ENCODE measurements around the gene ZNF573. TPM values are rescaled to one million over a fixed set of nuclear protein-coding genes. Genes with fewer than 3 reads are reported as not detected.
A peak's percentile ranks its signal among the peaks of the same experiment; 100 is the strongest.
"Not testable (repeated sequence)": the region's sequence is repeated elsewhere in the genome, so short reads cannot be mapped to it uniquely, and the experiment has no call there.

The ZNF573 gene
- 1 to 10 TPM; 7.7 to 7.9 TPM for total RNA-seq

- Mint-ChIP-seq H3K27ac (peak within 1 kb of the TSS; percentile 96), H3K4me3 (peak within 1 kb of the TSS; percentile 88), H3K27me3 (no peaks in the 10 kb centered on the region), H3K36me3 (ENCODE audit: low read depth) (peaks cover 37% of the 10 kb centered on the region), H3K9me3 (peaks cover 26% of the 10 kb centered on the region), H3K4me1 (peaks cover 21% of the 10 kb centered on the region)
- CTCF ChIA-PET, result interaction anchor here (0.5 to 1.1 kb wide), 3 partner anchors 13 to 1540 kb away, joined by 3 read pairs; partner anchors contain the start of gene ZNF570
- DNase-seq, result peak; percentile 89
- POLR2A ChIA-PET, result interaction anchor here (0.6 to 0.7 kb wide), 2 partner anchors 9 to 228 kb away, joined by 3 to 7 read pairs; no protein-coding TSS in a partner anchor
These were observed at the start of gene ZNF573 for GRCh38 chr19:37779127-37780005. TSS of gene ZNF573 (minus strand) at chr19:37779586. CDS start at chr19:37773729, 5,857 bp downstream.

- H3K27me3 Mint-ChIP-seq, result peaks cover 5% of the 10 kb centered on the region
- H3K36me3 Mint-ChIP-seq (ENCODE audit: low read depth), result peaks cover 5% of the 10 kb centered on the region
- peaks cover 50% of the 10 kb centered on the region for H3K9me3 Mint-ChIP-seq
- H3K4me1 Mint-ChIP-seq, result peaks cover 9% of the 10 kb centered on the region
- no peak overlapping the region for H3K27ac Mint-ChIP-seq
- ChIA-PET POLR2A (no interaction called here), CTCF (no interaction called here)
- peak overlapping the region; percentile 25 for H3K4me3 Mint-ChIP-seq
- DNase-seq, result peak; percentile 20
These were observed 38.0 kb upstream of the ZNF573 start for GRCh38 chr19:37817180-37817981.

- H3K4me3 Mint-ChIP-seq; H3K4me1 Mint-ChIP-seq; H3K36me3 Mint-ChIP-seq (ENCODE audit: low read depth); H3K27ac Mint-ChIP-seq; CTCF ChIA-PET; H3K27me3 Mint-ChIP-seq; POLR2A ChIA-PET; DNase-seq: not testable (repeated sequence)
- peaks cover 43% of the 10 kb centered on the region for H3K9me3 Mint-ChIP-seq
These were observed 36.2 kb upstream of the ZNF573 start for GRCh38 chr19:37815611-37816010.

GRCh38 chr19:37813340-37813739 is 34.0 kb upstream of the ZNF573 start:
- Mint-ChIP-seq H3K9me3 (peaks cover 37% of the 10 kb centered on the region), H3K4me1 (peaks cover 9% of the 10 kb centered on the region), H3K36me3 (ENCODE audit: low read depth) (peaks cover 5% of the 10 kb centered on the region), H3K27ac (no peak overlapping the region), H3K4me3 (no peak overlapping the region), H3K27me3 (peaks cover 5% of the 10 kb centered on the region)
- no peak for DNase-seq
- POLR2A ChIA-PET, result no interaction called here
- CTCF ChIA-PET, result interaction anchor here (0.5 to 0.6 kb wide), 2 partner anchors 203 to 381 kb away, joined by 3 read pairs; no protein-coding TSS in a partner anchor

- H3K36me3 Mint-ChIP-seq (ENCODE audit: low read depth), result no peaks in the 10 kb centered on the region
- ChIA-PET POLR2A (no interaction called here), CTCF (no interaction called here)
- no peak for DNase-seq
- peaks cover 41% of the 10 kb centered on the region for H3K9me3 Mint-ChIP-seq
- H3K27ac Mint-ChIP-seq, result no peak overlapping the region
- H3K4me3 Mint-ChIP-seq, result no peak overlapping the region
- H3K4me1 Mint-ChIP-seq, result no peaks in the 10 kb centered on the region
- no peaks in the 10 kb centered on the region for H3K27me3 Mint-ChIP-seq
These were observed 30.0 kb upstream of the ZNF573 start for GRCh38 chr19:37809366-37809765.

- CTCF ChIA-PET, result no interaction called here
These were observed 24.0 kb upstream of the ZNF573 start for GRCh38 chr19:37803249-37803840.

GRCh38 chr19:37790244-37790925 is 11.0 kb upstream of the ZNF573 start:
- DNase-seq, result no peak
- Mint-ChIP-seq H3K4me3 (no peak overlapping the region), H3K27ac (no peak overlapping the region), H3K27me3 (no peaks in the 10 kb centered on the region), H3K4me1 (no peaks in the 10 kb centered on the region), H3K36me3 (ENCODE audit: low read depth) (no peaks in the 10 kb centered on the region), H3K9me3 (peaks cover 53% of the 10 kb centered on the region)
- CTCF ChIA-PET, result no interaction called here
- POLR2A ChIA-PET, result no interaction called here

More at GRCh38 chr19:37803249-37803840, 24.0 kb upstream of the ZNF573 start:
- peaks cover 70% of the 10 kb centered on the region for H3K9me3 Mint-ChIP-seq
- no peak overlapping the region for H3K27ac Mint-ChIP-seq
- POLR2A ChIA-PET, result no interaction called here
- no peaks in the 10 kb centered on the region for H3K27me3 Mint-ChIP-seq
- no peaks in the 10 kb centered on the region for H3K4me1 Mint-ChIP-seq
- DNase-seq, result no peak
- H3K4me3 Mint-ChIP-seq, result no peak overlapping the region
- no peaks in the 10 kb centered on the region for H3K36me3 Mint-ChIP-seq (ENCODE audit: low read depth)

- Mint-ChIP-seq H3K27me3 (no peaks in the 10 kb centered on the region), H3K4me3 (peak overlapping the region; percentile 88), H3K9me3 (peaks cover 28% of the 10 kb centered on the region), H3K4me1 (peaks cover 21% of the 10 kb centered on the region), H3K36me3 (ENCODE audit: low read depth) (peaks cover 41% of the 10 kb centered on the region), H3K27ac (peak overlapping the region; percentile 96)
- ChIA-PET POLR2A (no interaction called here), CTCF (no interaction called here)
- no peak for DNase-seq
These were observed 716 bp downstream of the ZNF573 start for GRCh38 chr19:37778613-37779126.

GRCh38 chr19:37770985-37771384 is 8.4 kb downstream of the ZNF573 start:
- CTCF ChIA-PET, result interaction anchor here (0.6 kb wide), 2 partner anchors 411 to 625 kb away, joined by 3 read pairs; no protein-coding TSS in a partner anchor
- DNase-seq, result no peak
- Mint-ChIP-seq H3K4me3 (no peak overlapping the region), H3K27ac (no peak overlapping the region), H3K36me3 (ENCODE audit: low read depth) (peaks cover 71% of the 10 kb centered on the region), H3K27me3 (no peaks in the 10 kb centered on the region), H3K9me3 (peaks cover 38% of the 10 kb centered on the region), H3K4me1 (peaks cover 3% of the 10 kb centered on the region)
- POLR2A ChIA-PET, result interaction anchor here (0.7 kb wide), 1 partner anchor 9 kb away, joined by 7 read pairs; no protein-coding TSS in a partner anchor

- POLR2A ChIA-PET, result no interaction called here
- Mint-ChIP-seq H3K36me3 (ENCODE audit: low read depth) (peaks cover 57% of the 10 kb centered on the region), H3K4me1 (no peaks in the 10 kb centered on the region), H3K4me3 (no peak overlapping the region), H3K9me3 (peaks cover 28% of the 10 kb centered on the region), H3K27ac (no peak overlapping the region), H3K27me3 (no peaks in the 10 kb centered on the region)
- CTCF ChIA-PET, result no interaction called here
- no peak for DNase-seq
These were observed 15.9 kb downstream of the ZNF573 start for GRCh38 chr19:37763488-37763887.

GRCh38 chr19:37757683-37758082 is 21.7 kb downstream of the ZNF573 start:
- CTCF ChIA-PET, POLR2A ChIA-PET, DNase-seq, H3K27ac Mint-ChIP-seq, H3K4me1 Mint-ChIP-seq, H3K4me3 Mint-ChIP-seq, H3K27me3 Mint-ChIP-seq: not testable (repeated sequence)
- Mint-ChIP-seq H3K9me3 (peaks cover 32% of the 10 kb centered on the region), H3K36me3 (ENCODE audit: low read depth) (peaks cover 36% of the 10 kb centered on the region)

- Mint-ChIP-seq H3K36me3 (ENCODE audit: low read depth) (peaks cover 47% of the 10 kb centered on the region), H3K27ac (no peak overlapping the region), H3K4me3 (no peak overlapping the region), H3K9me3 (peaks cover 68% of the 10 kb centered on the region), H3K27me3 (no peaks in the 10 kb centered on the region), H3K4me1 (no peaks in the 10 kb centered on the region)
- DNase-seq, result no peak
- POLR2A ChIA-PET, result no interaction called here
- CTCF ChIA-PET, result no interaction called here
These were observed 41.0 kb downstream of the ZNF573 start for GRCh38 chr19:37738371-37738770.
